GM06990 (cell line): Measurements from ENCODE around the gene SLC5A10.

Source experiments
- DNase-seq: peaks from one replicate; pipeline ENCODE4 v3.0.0-alpha.2; 2011; ENCODE audit not compliant: insufficient read length; ENCODE audit errors: extremely low read depth
- H3K27me3 ChIP-seq: replicated peaks from 2 replicates; pipeline ENCODE4 v1.6.0; 2011; ENCODE audit warnings: low read length; ENCODE audit not compliant: control insufficient read depth, insufficient read depth
- H3K36me3 ChIP-seq: 2 replicates; pipeline ENCODE4 v1.5.1; 2011; ENCODE audit warnings: low read length; ENCODE audit not compliant: control insufficient read depth, insufficient read depth
- H3K4me3 ChIP-seq: replicated peaks from 2 replicates; pipeline ENCODE4 v1.5.1; 2011; ENCODE audit warnings: low read depth, mild to moderate bottlenecking, control low read depth, low read length
- CTCF ChIP-seq: IDR thresholded peaks from 2 replicates; pipeline ENCODE4 v1.5.1; 2011; ENCODE audit warnings: low read length, control low read depth, mild to moderate bottlenecking, inconsistent platforms; ENCODE audit not compliant: insufficient read depth, poor library complexity, severe bottlenecking

The SLC5A10 gene

GRCh38 chr17:18993905-18994526 is 42.1 kb downstream of the SLC5A10 start:
- DNase-seq, result no peak
- TF ChIP-seq CTCF, result no peak
- Histone ChIP-seq H3K36me3 (peaks cover 11% of the 10 kb centered on the region), H3K27me3 (no peaks in the 10 kb centered on the region), H3K4me3 (no peak overlapping the region)

GRCh38 chr17:18994631-18995030 is 42.7 kb downstream of the SLC5A10 start:
- no peak for DNase-seq
- no peak for TF ChIP-seq CTCF

GRCh38 chr17:18995220-18995619 is 43.3 kb downstream of the SLC5A10 start:
- no peak for DNase-seq
- Histone ChIP-seq H3K36me3 (peaks cover 8% of the 10 kb centered on the region), H3K4me3 (no peak overlapping the region), H3K27me3 (no peaks in the 10 kb centered on the region)
- TF ChIP-seq CTCF, result no peak

More at GRCh38 chr17:18994631-18995030, 42.7 kb downstream of the SLC5A10 start:
- no peaks in the 10 kb centered on the region for H3K27me3 ChIP-seq
- H3K4me3 ChIP-seq, result no peak overlapping the region
- peaks cover 11% of the 10 kb centered on the region for H3K36me3 ChIP-seq

DNA sequence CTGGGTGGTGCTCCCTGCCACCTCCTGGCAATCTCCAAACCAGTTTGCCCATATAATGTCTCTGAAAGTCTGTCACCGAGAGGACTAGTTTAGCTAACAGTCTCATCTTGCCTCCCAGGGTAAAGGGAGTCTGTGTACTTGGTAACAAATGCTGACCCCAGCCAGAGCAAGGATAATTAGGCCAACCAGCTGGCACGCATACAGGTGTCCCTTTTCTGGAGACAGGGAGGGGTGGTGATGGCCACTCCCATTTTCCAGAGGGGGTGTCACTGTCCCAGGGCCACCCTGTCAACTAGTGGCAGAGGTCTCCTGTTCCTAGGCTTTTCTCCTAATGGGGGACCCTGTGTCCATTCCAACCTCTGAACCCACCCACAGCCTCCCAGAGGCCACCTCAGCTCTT is 44.5 kb downstream of the SLC5A10 start:
- no peak for DNase-seq
- Histone ChIP-seq H3K4me3 (no peak overlapping the region), H3K27me3 (no peaks in the 10 kb centered on the region), H3K36me3 (peaks cover 9% of the 10 kb centered on the region; the same call in 1 of the 2 replicates)
- TF ChIP-seq CTCF, result no peak

DNA sequence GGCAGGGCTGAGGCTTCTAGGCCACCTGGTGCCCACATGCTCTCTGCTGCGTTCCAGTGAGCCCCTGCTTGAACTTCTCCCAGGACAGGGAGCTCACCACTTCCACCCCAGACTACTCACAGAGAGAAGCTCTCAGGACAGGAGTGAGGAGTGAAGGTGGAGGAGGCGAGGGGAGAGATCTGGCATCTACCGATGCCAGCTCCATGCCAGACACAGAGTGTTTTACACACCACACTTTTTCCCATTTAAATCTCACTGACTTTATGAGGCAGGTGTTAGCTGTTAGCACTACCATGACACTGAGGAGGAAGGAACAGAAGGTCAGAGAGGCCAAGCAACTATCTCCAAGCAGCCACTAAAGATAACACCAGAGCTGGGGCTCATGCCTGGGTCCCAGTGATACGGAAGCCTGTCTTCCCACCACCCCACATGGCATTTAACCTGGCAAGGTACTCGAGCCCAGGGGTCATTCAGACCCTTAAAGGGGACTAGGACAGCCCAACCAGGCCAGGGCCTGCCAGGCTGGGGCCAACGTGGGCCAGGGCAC is 45.8 kb downstream of the SLC5A10 start:
- peaks cover 7% of the 10 kb centered on the region; the same call in 1 of the 2 replicates for H3K36me3 ChIP-seq
- no peak for DNase-seq
- H3K4me3 ChIP-seq, result no peak overlapping the region
- no peaks in the 10 kb centered on the region for H3K27me3 ChIP-seq
- no peak for TF ChIP-seq CTCF

DNA sequence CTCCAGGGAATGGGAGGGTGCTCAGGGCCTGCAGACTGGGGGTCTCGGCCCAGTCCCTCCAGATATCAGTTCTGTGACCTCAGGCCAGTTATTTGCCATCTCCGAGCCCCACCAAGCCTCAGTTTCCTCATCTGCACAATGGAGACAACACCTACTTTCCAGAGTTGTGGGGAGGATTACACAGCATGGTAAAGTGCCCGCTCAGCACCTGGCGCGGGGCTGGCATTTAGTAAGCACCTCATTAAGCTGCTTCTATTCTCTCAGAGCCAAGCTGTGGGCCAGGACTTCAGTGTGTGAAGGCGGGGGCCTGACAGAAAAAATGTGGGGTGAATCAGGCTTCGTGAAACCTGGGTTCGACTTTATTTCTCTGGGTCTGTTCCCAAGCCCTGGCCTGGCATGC is 47.4 kb downstream of the SLC5A10 start:
- Histone ChIP-seq H3K27me3 (no peaks in the 10 kb centered on the region), H3K36me3 (peaks cover 7% of the 10 kb centered on the region; the same call in 1 of the 2 replicates), H3K4me3 (no peak overlapping the region)
- no peak for TF ChIP-seq CTCF
- DNase-seq, result no peak
